Breast epithelium (tissue), 4 donors: ENCODE results near the gene C16orf54. TPM values are rescaled to one million over a fixed set of nuclear protein-coding genes. Genes with fewer than 3 reads are reported as not detected.
"Not testable (repeated sequence)": the region's sequence is repeated elsewhere in the genome, so short reads cannot be mapped to it uniquely, and the experiment has no call there.

Source experiments
- DNase-seq, 2 donors: peaks; one replicate each; pipeline ENCODE4 v3.0.0-alpha.2; 2019; ENCODE audit warnings: low spot score in 2 of 2
- H3K27ac ChIP-seq, 2 donors: fragments of 200-600 bp; sonication (generic) in 1 of 2; one replicate each; pipeline ENCODE4 v1.5.1; 2016 to 2019; ENCODE audit warnings: mild to moderate bottlenecking in 1 of 2
- H3K27me3 ChIP-seq, 2 donors: fragments of 200-600 bp; sonication (generic) in 1 of 2; one replicate each; pipeline versions ENCODE4 v1.5.1 to v1.6.0; 2017 to 2019; ENCODE audit warnings: control low read depth in 1 of 2, mild to moderate bottlenecking in 1 of 2
- H3K36me3 ChIP-seq: fragments of 200-600 bp; one replicate; pipeline ENCODE4 v1.5.1; 2019
- H3K4me1 ChIP-seq, 2 donors: fragments of 200-600 bp; sonication (generic); one replicate each; pipeline ENCODE4 v1.5.1; 2016 to 2019; ENCODE audit warnings: control low read depth in 1 of 2
- H3K4me3 ChIP-seq, 3 donors: fragments of 200-600 bp; sonication (generic); 1 replicate in 2 of 3; 2 replicates in 1 of 3; pipeline ENCODE4 v1.5.1; 2016 to 2019; ENCODE audit warnings: mild to moderate bottlenecking in 3 of 3, moderate library complexity in 2 of 3
- H3K9me3 ChIP-seq, 2 donors: fragments of 200-600 bp; sonication (generic) in 1 of 2; one replicate each; pipeline ENCODE4 v1.5.1; 2016 to 2019; ENCODE audit warnings: control low read depth in 1 of 2
- POLR2A ChIP-seq: fragments of 450-650 bp; IDR thresholded peaks from one replicate; pipeline ENCODE4 v1.6.1; 2016; ENCODE audit warnings: antibody characterized with exemption, mild to moderate bottlenecking, moderate library complexity
- POLR2AphosphoS5 ChIP-seq, 3 donors: sonication (generic); formaldehyde crosslinking; IDR thresholded peaks; one replicate each; pipeline ENCODE4 v1.6.1; 2017; ENCODE audit warnings: antibody characterized with exemption in 3 of 3
- intact Hi-C: fragments of 100-400 bp; cut with DNase I; formaldehyde crosslinking; loops from one replicate; pipeline ENCODE4 v1.15.1; 2023; ENCODE audit warnings: low total_unique reads
- total RNA-seq, 3 donors: library from RNA; depleted of rRNA; stranded (reverse); fragments of >200 nt; gene quantifications; one replicate each; pipeline ENCODE4 v1.1.0, GENCODE V29; 2016
- TF ChIP-seq, protein P1 (sequence below), 3 donors: fragments of 450-650 bp; IDR thresholded peaks; one replicate each; pipeline ENCODE4 v1.5.1; 2016 to 2017; ENCODE audit warnings: antibody characterized with exemption in 3 of 3, mild to moderate bottlenecking in 3 of 3, moderate library complexity in 3 of 3

The C16orf54 gene
- total RNA-seq, 3 donors from 2014 or later: 0.66 to 2.1 (median 1.8) TPM

DNA sequence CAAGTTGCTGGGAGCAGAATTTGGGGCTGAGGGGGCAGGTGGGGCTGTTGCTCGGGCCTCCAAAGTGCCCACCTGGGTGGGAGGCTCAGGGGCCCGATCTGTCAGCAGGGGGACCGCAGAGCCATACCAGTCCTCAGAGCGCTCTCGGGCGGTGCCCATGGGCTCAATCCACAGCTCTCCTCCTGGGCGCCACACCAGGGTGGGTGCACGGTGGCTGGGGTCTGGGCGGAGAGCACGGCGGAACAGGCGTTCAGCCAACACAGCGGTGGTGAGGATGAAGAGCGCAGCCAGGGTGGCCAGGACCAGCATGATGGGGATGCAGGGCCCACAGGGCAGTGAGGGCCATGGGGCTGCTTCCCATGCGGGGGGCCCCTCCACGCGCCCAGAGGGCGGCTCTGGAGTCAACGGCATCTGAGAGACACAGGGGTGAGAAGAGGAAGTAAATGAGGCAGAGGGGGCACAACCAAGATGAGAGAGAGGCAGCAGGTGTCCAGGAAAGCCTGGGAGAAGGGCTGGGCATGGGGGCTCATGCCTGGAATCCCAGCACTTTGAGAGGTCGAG is 1.2 kb downstream of the C16orf54 start:
- intact Hi-C loops: no loop called here
- Histone ChIP-seq H3K27ac (peak overlapping the region in 1 of 2 donors; percentile 12), H3K36me3 (no peaks in the 10 kb centered on the region), H3K9me3 (no peaks in the 10 kb centered on the region), H3K4me3 (peak overlapping the region; percentile 30 to 45 (median 37)), H3K4me1 (no peaks in the 10 kb centered on the region), H3K27me3 (no peaks in the 10 kb centered on the region)
- TF ChIP-seq POLR2AphosphoS5 (IDR thresholded peaks at IDR 0.05): no peak
- DNase-seq: no peak

DNA sequence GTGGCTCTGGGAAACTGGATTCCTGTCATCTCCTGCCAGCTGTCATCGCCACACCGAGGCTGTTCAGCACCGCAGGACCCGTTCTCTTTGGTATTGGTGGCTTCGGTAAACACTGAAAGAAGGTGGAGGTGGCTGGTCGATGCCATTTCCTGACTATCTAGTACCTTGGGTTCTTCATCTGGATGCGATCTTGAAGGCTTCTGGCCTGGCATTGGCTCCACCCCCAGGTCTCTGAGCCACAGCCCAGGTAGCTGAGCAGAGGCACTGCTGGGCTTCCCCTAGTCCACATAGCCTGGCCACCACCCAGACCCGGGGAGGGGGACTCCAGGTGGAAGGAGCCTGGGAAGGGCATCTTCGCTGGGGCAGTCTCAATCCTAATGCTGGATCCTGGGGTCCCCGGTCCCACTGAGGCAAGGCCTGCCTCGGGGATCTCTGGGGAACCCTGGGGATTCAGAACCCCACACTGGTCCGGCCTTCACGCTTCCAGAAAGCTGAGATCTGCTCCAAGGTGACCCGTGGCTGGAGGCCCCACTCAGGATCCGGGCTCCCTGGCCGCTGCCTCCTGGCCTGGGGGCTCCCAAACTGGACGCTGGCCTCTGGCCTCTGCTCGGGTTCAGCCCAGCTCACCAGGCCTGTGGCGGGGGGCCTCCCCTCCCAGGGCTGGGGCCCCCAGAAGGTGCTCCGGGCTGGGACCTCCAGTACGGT is 1.8 kb downstream of the C16orf54 start:
- no peaks in the 10 kb centered on the region for H3K27me3 ChIP-seq
- no peaks in the 10 kb centered on the region for H3K9me3 ChIP-seq
- peak overlapping the region in 1 of 3 donors; percentile 37 for H3K4me3 ChIP-seq
- no peaks in the 10 kb centered on the region for H3K36me3 ChIP-seq
- no peak overlapping the region for H3K27ac ChIP-seq
- intact Hi-C loops: no loop called here
- no peak for DNase-seq
- H3K4me1 ChIP-seq: no peaks in the 10 kb centered on the region
- TF ChIP-seq POLR2A (no peak), POLR2AphosphoS5 (IDR thresholded peaks at IDR 0.05) (no peak)
- TF ChIP-seq, protein P1, sequence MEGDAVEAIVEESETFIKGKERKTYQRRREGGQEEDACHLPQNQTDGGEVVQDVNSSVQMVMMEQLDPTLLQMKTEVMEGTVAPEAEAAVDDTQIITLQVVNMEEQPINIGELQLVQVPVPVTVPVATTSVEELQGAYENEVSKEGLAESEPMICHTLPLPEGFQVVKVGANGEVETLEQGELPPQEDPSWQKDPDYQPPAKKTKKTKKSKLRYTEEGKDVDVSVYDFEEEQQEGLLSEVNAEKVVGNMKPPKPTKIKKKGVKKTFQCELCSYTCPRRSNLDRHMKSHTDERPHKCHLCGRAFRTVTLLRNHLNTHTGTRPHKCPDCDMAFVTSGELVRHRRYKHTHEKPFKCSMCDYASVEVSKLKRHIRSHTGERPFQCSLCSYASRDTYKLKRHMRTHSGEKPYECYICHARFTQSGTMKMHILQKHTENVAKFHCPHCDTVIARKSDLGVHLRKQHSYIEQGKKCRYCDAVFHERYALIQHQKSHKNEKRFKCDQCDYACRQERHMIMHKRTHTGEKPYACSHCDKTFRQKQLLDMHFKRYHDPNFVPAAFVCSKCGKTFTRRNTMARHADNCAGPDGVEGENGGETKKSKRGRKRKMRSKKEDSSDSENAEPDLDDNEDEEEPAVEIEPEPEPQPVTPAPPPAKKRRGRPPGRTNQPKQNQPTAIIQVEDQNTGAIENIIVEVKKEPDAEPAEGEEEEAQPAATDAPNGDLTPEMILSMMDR (IDR thresholded peaks at IDR 0.05): no peak

DNA sequence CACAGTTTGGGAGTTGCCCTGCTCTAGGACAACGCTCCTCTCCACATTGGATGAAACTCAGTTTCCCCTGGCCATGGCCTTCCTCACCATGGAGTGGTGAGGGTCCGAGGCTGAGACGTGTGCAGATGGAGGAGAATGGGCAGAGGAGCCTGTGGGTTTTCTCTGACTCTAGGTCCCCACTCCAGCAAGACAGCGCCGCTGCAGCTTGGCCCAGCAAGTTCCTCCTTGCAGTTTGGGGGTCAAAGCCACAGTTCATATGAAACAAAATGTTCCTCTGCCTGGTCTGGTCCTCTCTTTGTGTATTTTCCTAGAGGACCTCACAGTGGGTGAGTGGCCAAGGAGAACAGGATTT is 2.3 kb downstream of the C16orf54 start:
- DNase-seq: no peak
- TF ChIP-seq POLR2AphosphoS5 (IDR thresholded peaks at IDR 0.05): no peak
- TF ChIP-seq, protein P1 (IDR thresholded peaks at IDR 0.05): no peak
- TF ChIP-seq POLR2A: no peak
- Histone ChIP-seq H3K36me3 (no peaks in the 10 kb centered on the region), H3K4me3 (no peak overlapping the region), H3K27me3 (no peaks in the 10 kb centered on the region), H3K27ac (no peak overlapping the region), H3K9me3 (no peaks in the 10 kb centered on the region), H3K4me1 (no peaks in the 10 kb centered on the region)
- intact Hi-C loops: no loop called here

DNA sequence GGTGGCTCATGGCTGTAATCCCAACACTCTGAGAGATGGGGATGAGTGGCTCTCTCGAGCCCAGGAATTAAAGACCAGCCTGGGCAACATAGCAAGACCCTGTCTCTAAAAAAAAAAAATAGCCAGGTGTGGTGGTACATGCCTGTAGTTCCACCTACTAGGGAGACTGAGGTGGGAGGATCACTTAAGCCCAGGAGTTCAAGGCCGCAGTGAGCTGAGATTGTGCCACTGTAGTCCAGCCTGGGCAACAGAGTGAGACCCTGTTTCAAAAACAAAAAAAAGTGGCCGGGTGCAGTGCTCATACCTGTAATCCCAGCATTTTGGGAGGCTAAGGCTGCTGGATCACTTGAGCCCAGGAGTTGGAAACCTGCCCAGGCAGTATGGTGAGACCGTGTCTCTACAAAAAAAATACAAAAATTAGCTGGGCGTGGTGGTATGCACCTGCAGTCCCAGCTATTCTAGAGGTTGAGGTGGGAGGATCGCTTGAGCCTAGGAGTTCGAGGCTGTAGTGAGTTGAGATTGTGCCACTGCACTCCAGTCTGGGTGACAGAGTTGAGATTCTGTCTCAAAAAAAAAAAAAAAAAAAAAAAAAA is 3.0 kb downstream of the C16orf54 start:
- intact Hi-C loops: no loop called here
- no peak overlapping the region for H3K27ac ChIP-seq
- DNase-seq: no peak
- H3K4me3 ChIP-seq: no peak overlapping the region
- no peaks in the 10 kb centered on the region for H3K36me3 ChIP-seq
- H3K9me3 ChIP-seq: no peaks in the 10 kb centered on the region
- H3K27me3 ChIP-seq: no peaks in the 10 kb centered on the region
- no peaks in the 10 kb centered on the region for H3K4me1 ChIP-seq
- TF ChIP-seq POLR2A (no peak), POLR2AphosphoS5 (IDR thresholded peaks at IDR 0.05) (no peak)
- TF ChIP-seq, protein P1 (IDR thresholded peaks at IDR 0.05): no peak

DNA sequence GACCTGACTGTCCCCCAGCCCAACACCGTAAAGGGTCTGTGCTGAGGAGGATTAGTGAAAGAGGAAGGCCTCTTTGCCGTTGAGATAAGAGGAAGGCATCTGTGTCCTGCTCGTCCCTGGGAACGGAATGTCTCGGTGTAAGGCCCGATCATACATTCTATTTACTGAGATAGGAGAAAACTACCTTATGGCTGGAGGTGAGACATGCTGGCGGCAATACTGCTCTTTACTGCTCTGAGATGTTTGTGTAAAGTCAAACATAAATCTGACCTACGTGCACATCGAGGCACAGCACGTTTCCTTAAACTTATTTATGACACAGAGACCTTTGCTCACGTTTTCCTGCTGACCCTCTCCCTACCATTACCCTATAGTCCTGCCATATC is 5.2 kb downstream of the C16orf54 start:
- H3K4me1 ChIP-seq, DNase-seq, H3K4me3 ChIP-seq, intact Hi-C loops, H3K9me3 ChIP-seq, H3K27ac ChIP-seq, H3K36me3 ChIP-seq, H3K27me3 ChIP-seq: not testable (repeated sequence)

DNA sequence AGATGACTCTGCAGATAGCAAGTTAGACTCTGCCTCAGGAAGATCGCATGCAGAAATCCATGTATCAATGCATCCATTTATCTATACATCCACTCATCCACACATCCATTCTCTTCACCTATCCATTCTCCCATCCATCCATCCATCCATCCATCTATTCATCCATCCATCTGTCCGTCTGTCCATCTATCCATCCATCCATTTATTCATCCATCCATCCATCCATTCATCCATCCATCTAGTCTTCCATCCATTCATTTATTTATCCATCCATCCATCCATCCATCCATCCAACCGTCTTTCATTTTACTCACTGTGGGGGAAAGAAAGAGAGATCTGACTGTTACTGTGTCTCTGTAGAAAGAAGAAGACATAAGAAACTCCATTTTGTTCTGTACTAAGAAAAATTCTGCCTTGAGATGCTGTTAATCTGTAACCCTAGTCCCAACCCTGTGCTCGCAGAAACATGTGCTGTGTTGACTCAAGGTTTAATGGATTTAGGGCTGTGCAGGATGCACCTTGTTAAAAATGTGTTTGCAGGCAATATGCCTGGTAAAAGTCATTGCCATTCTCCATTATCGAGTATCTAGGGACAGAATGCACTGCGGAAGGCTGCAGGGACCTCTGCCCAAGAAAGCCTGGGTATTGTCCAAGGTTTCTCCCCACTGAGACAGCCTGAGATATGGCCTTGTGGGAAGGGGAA is 5.7 kb downstream of the C16orf54 start:
- H3K36me3 ChIP-seq: not testable (repeated sequence)

More for the DNA sequence above, 5.7 kb downstream of the C16orf54 start:
- not testable (repeated sequence) for H3K4me3 ChIP-seq, DNase-seq, H3K27me3 ChIP-seq, H3K9me3 ChIP-seq, H3K4me1 ChIP-seq, H3K27ac ChIP-seq
- intact Hi-C loops: loop anchor here (5.0 kb wide), 1 partner anchor 1052 kb away; no protein-coding TSS in a partner anchor
